NCI-H1048 (cell line): ENCODE data around the gene OR7C1.
"Not testable (repeated sequence)": the region's sequence is repeated elsewhere in the genome, so short reads cannot be mapped to it uniquely, and the experiment has no call there.

ENCODE experiments used
- DNase-seq: peaks from one replicate; lab custom pipeline; 2025; lab: John Stamatoyannopoulos, UW

The OR7C1 gene

GRCh38 chr19:14765403-14765802, 69.6 kb downstream of the OR7C1 start:
- not testable (repeated sequence) for DNase-seq

- no peak for DNase-seq
Observed at GRCh38 chr19:14764401-14764800, 70.6 kb downstream of the OR7C1 start.

- DNase-seq = no peak
Observed at GRCh38 chr19:14763497-14764145, 71.4 kb downstream of the OR7C1 start.

GRCh38 chr19:14762111-14762510, 72.9 kb downstream of the OR7C1 start:
- no peak for DNase-seq

GRCh38 chr19:14761607-14762006, 73.4 kb downstream of the OR7C1 start:
- no peak for DNase-seq

- DNase-seq = peak; percentile 61
Observed at GRCh38 chr19:14758816-14759215, 76.2 kb downstream of the OR7C1 start.

GRCh38 chr19:14748601-14749000, 86.4 kb downstream of the OR7C1 start:
- DNase-seq = no peak
